Occipital lobe (tissue), 2 donors: Measurements from ENCODE around the gene SCTR. TPM values are rescaled to one million over a fixed set of nuclear protein-coding genes. Genes with fewer than 3 reads are reported as not detected.
"Not testable (repeated sequence)": the region's sequence is repeated elsewhere in the genome, so short reads cannot be mapped to it uniquely, and the experiment has no call there.

ENCODE experiments used
- DNase-seq: peaks from one replicate; lab custom pipeline; 2025; lab: John Stamatoyannopoulos, UW
- total RNA-seq: library from RNA; depleted of rRNA; stranded (reverse); fragments of >200 nt; gene quantifications from one replicate; pipeline ENCODE4 v1.2.3, GENCODE V29; 2014

The SCTR gene
- total RNA-seq, 1 donor from 2014 or later: 0.62 TPM

- no peak for DNase-seq
Observed at GRCh38 chr2:119416299-119416923, 107.9 kb downstream of the SCTR start.

GRCh38 chr2:119415630-119416029, 108.7 kb downstream of the SCTR start:
- DNase-seq: no peak

GRCh38 chr2:119414894-119415293, 109.4 kb downstream of the SCTR start:
- DNase-seq: no peak

- no peak for DNase-seq
Observed at GRCh38 chr2:119409506-119409905, 114.8 kb downstream of the SCTR start.

- no peak for DNase-seq
Observed at GRCh38 chr2:119408221-119408619, 116.1 kb downstream of the SCTR start.

- no peak for DNase-seq
Observed at GRCh38 chr2:119407430-119408220, 116.7 kb downstream of the SCTR start.

GRCh38 chr2:119405151-119405550, 119.1 kb downstream of the SCTR start:
- no peak for DNase-seq

- not testable (repeated sequence) for DNase-seq
Observed at GRCh38 chr2:119403618-119404017, 120.7 kb downstream of the SCTR start.

GRCh38 chr2:119402645-119403560, 121.4 kb downstream of the SCTR start:
- no peak for DNase-seq

- DNase-seq: no peak
Observed at GRCh38 chr2:119402106-119402505, 122.2 kb downstream of the SCTR start.

- no peak for DNase-seq
Observed at GRCh38 chr2:119397196-119397595, 127.1 kb downstream of the SCTR start.

- no peak for DNase-seq
Observed at GRCh38 chr2:119393971-119394748, 130.1 kb downstream of the SCTR start.

Other genes with a start within 250 kb of the SCTR start
- gene C2orf76, start 157.6 kb downstream of the SCTR start, total RNA-seq: 9.8 TPM
- 32.1 TPM for gene DBI, start 157.5 kb downstream of the SCTR start, total RNA-seq
- gene TMEM37, start 92.6 kb downstream of the SCTR start, total RNA-seq: not detected
- gene CFAP221, start 20.0 kb upstream of the SCTR start, total RNA-seq: 5.6 TPM
- gene TMEM177, start 154.7 kb upstream of the SCTR start, total RNA-seq: 15.9 TPM
- 191 TPM for gene PTPN4, start 235.4 kb upstream of the SCTR start, total RNA-seq